WTC11 (cell line): ENCODE data around the gene SLC24A3. TPM values are rescaled to one million over a fixed set of nuclear protein-coding genes. Genes with fewer than 3 reads are reported as not detected.

ENCODE experiments used
- ATAC-seq: fragments of 200-7000 bp; cut with Tn5 transposase; 2 replicates; pipeline ENCODE4 v1.10.0; 2021; ENCODE audit warnings: mild to moderate bottlenecking, moderate library complexity
- CTCF ChIA-PET: fragments of 300-600 bp; sonication (Branson Sonifier 250); formaldehyde crosslinking; loops from one replicate; lab custom pipeline; 2021; ENCODE audit warnings: antibody characterized with exemption; lab: Charles Lee
- POLR2A ChIA-PET: fragments of 350-600 bp; sonication (Branson Sonifier 250); formaldehyde crosslinking; loops from one replicate; lab custom pipeline; 2021; ENCODE audit warnings: antibody characterized with exemption; lab: Charles Lee
- DNase-seq: peaks from one replicate; pipeline ENCODE4 v3.0.0; 2021; ENCODE audit warnings: low spot score
- H3K27ac Mint-ChIP-seq: 2 replicates; pipeline ENCODE4 v1.8.0; 2021; ENCODE audit warnings: mixed read lengths
- H3K27me3 Mint-ChIP-seq: 2 replicates; pipeline ENCODE4 v1.8.0; 2021; ENCODE audit warnings: low read depth, mild to moderate bottlenecking, moderate library complexity, mixed read lengths
- H3K36me3 Mint-ChIP-seq: 2 replicates; pipeline ENCODE4 v1.8.0; 2021; ENCODE audit warnings: mixed read lengths
- H3K4me1 Mint-ChIP-seq: 2 replicates; pipeline ENCODE4 v1.8.0; 2022; ENCODE audit warnings: mixed read lengths
- H3K4me3 Mint-ChIP-seq: 2 replicates; pipeline ENCODE4 v1.8.0; 2021; ENCODE audit warnings: mild to moderate bottlenecking, moderate library complexity, mixed read lengths
- H3K9me3 Mint-ChIP-seq: 2 replicates; pipeline ENCODE4 v1.8.0; 2021; ENCODE audit warnings: mixed read lengths
- ARID4B ChIP-seq: sonication (generic); formaldehyde crosslinking; IDR thresholded peaks from 2 replicates; pipeline ENCODE4 v1.8.0; 2023; ENCODE audit warnings: missing genetic modification reagents, mild to moderate bottlenecking, borderline replicate concordance
- ATF1 ChIP-seq: sonication (generic); formaldehyde crosslinking; IDR thresholded peaks from 2 replicates; pipeline ENCODE4 v1.8.1; 2023; ENCODE audit warnings: mild to moderate bottlenecking, moderate library complexity, missing genetic modification reagents
- CBFB ChIP-seq: sonication (generic); formaldehyde crosslinking; IDR thresholded peaks from 2 replicates; pipeline ENCODE4 v1.8.1; 2022; ENCODE audit warnings: mild to moderate bottlenecking, low read depth, missing genetic modification reagents
- FOXJ3 ChIP-seq: sonication (generic); formaldehyde crosslinking; IDR thresholded peaks from 2 replicates; pipeline ENCODE4 v1.9.0; 2021; ENCODE audit warnings: missing genetic modification reagents, mild to moderate bottlenecking, borderline replicate concordance
- IRF1 ChIP-seq: sonication (generic); formaldehyde crosslinking; IDR thresholded peaks from 2 replicates; pipeline ENCODE4 v1.8.0; 2023; ENCODE audit warnings: missing genetic modification reagents
- JAZF1 ChIP-seq: fragments of 250-450 bp; sonication (Bioruptor Pico); IDR thresholded peaks from 2 replicates; pipeline ENCODE4 v1.9.0; 2021; ENCODE audit warnings: moderate library complexity, mild to moderate bottlenecking, inconsistent platforms
- JUN ChIP-seq: sonication (generic); formaldehyde crosslinking; IDR thresholded peaks from 2 replicates; pipeline ENCODE4 v1.8.0; 2023; ENCODE audit warnings: mild to moderate bottlenecking, missing genetic modification reagents
- KAT7 ChIP-seq: sonication (generic); formaldehyde crosslinking; IDR thresholded peaks from 2 replicates; pipeline ENCODE4 v1.8.1; 2023; ENCODE audit warnings: missing genetic modification reagents, mild to moderate bottlenecking, borderline replicate concordance
- MXD4 ChIP-seq: fragments of 250-450 bp; sonication (Bioruptor Pico); IDR thresholded peaks from 2 replicates; pipeline ENCODE4 v1.8.0; 2021; ENCODE audit warnings: mild to moderate bottlenecking, moderate library complexity, borderline replicate concordance
- MYBL2 ChIP-seq: sonication (generic); formaldehyde crosslinking; IDR thresholded peaks from 2 replicates; pipeline ENCODE4 v1.8.1; 2023; ENCODE audit warnings: mild to moderate bottlenecking, moderate library complexity, missing genetic modification reagents
- NFYB ChIP-seq: sonication (generic); formaldehyde crosslinking; conservative IDR thresholded peaks from 2 replicates; pipeline ENCODE4 v1.8.0; 2022; ENCODE audit warnings: low read depth, missing genetic modification reagents
- RORB ChIP-seq: fragments of 250-450 bp; sonication (Bioruptor Pico); IDR thresholded peaks from 2 replicates; pipeline ENCODE4 v1.9.0; 2021; ENCODE audit warnings: mild to moderate bottlenecking
- ZBTB21 ChIP-seq: sonication (generic); formaldehyde crosslinking; IDR thresholded peaks from 2 replicates; pipeline ENCODE4 v1.8.1; 2023; ENCODE audit warnings: mild to moderate bottlenecking, missing genetic modification reagents, borderline replicate concordance
- ZNF219 ChIP-seq: sonication (generic); formaldehyde crosslinking; IDR thresholded peaks from 2 replicates; pipeline ENCODE4 v1.8.0; 2023; ENCODE audit warnings: missing genetic modification reagents, mild to moderate bottlenecking, borderline replicate concordance
- ZNF232 ChIP-seq: sonication (generic); formaldehyde crosslinking; IDR thresholded peaks from 2 replicates; pipeline ENCODE4 v1.8.0; 2022; ENCODE audit warnings: mild to moderate bottlenecking, missing genetic modification reagents
- ZNF263 ChIP-seq: sonication (generic); formaldehyde crosslinking; IDR thresholded peaks from 2 replicates; pipeline ENCODE4 v1.8.1; 2022; ENCODE audit warnings: low read depth, mild to moderate bottlenecking, moderate library complexity, missing genetic modification reagents
- ZNF425 ChIP-seq: fragments of 250-450 bp; sonication (Bioruptor Pico); conservative IDR thresholded peaks from 2 replicates; pipeline ENCODE4 v1.9.0; 2021; ENCODE audit warnings: mild to moderate bottlenecking
- ZNF532 ChIP-seq: fragments of 250-450 bp; sonication (Bioruptor Pico); IDR thresholded peaks from 2 replicates; pipeline ENCODE4 v1.9.0; 2021; ENCODE audit warnings: mild to moderate bottlenecking, borderline replicate concordance
- total RNA-seq: library from RNA; stranded (reverse); gene quantifications from 3 replicates; pipeline ENCODE4 v1.2.3, GENCODE V29; 2021

The SLC24A3 gene
- total RNA-seq, 1 experiment from 2014 or later: 5.7 TPM

GRCh38 chr20:19412254-19412653 lies 199.8 kb downstream of the SLC24A3 start:
- Mint-ChIP-seq H3K9me3 (peaks cover 28% of the 10 kb centered on the region), H3K4me3 (no peak overlapping the region), H3K27ac (no peak overlapping the region), H3K4me1 (peaks cover 33% of the 10 kb centered on the region), H3K36me3 (peaks cover 3% of the 10 kb centered on the region), H3K27me3 (no peaks in the 10 kb centered on the region)
- ChIA-PET CTCF (no interaction called here), POLR2A (no interaction called here)
- ATAC-seq (no peak), DNase-seq (no peak)
- TF ChIP-seq ZNF232 (CRISPR knock-in tag): no peak
- no peak for TF ChIP-seq ARID4B
- TF ChIP-seq MYBL2 (CRISPR knock-in tag): no peak
- TF ChIP-seq NFYB (CRISPR knock-in tag): no peak
- no peak for TF ChIP-seq JAZF1 (CRISPR knock-in tag)
- TF ChIP-seq KAT7: no peak
- no peak for TF ChIP-seq FOXJ3 (CRISPR knock-in tag)
- TF ChIP-seq ATF1 (CRISPR knock-in tag): no peak
- TF ChIP-seq ZNF219 (CRISPR knock-in tag): no peak
- TF ChIP-seq ZNF263 (CRISPR knock-in tag): no peak
- no peak for TF ChIP-seq ZBTB21 (CRISPR knock-in tag)
- no peak for TF ChIP-seq ZNF425 (CRISPR knock-in tag)
- no peak for TF ChIP-seq CBFB
- no peak for TF ChIP-seq ZNF532 (CRISPR knock-in tag)
- TF ChIP-seq JUN: no peak
- no peak for TF ChIP-seq RORB (CRISPR knock-in tag)
- TF ChIP-seq MXD4 (CRISPR knock-in tag): no peak
- no peak for TF ChIP-seq IRF1 (CRISPR knock-in tag)
